Measurements from ENCODE around the gene GRIK3.

GRCh38 chr1:37002898-37003297, 31.4 kb downstream of the GRIK3 start:
- TF ChIP-seq CTCF (conservative IDR thresholded peaks at IDR 0.05) (peak; percentile 51), ZFX (IDR thresholded peaks at IDR 0.05) (no peak)
